Measurements from ENCODE around the gene TNFRSF17. TPM values are rescaled to one million over a fixed set of nuclear protein-coding genes. Genes with fewer than 3 reads are reported as not detected.

TNFRSF17 gene
- total and polyA plus RNA-seq, 2 donors (not counting 3 experiments of a cell fraction or from before 2014, with no cell fraction given) = not detected

DNA sequence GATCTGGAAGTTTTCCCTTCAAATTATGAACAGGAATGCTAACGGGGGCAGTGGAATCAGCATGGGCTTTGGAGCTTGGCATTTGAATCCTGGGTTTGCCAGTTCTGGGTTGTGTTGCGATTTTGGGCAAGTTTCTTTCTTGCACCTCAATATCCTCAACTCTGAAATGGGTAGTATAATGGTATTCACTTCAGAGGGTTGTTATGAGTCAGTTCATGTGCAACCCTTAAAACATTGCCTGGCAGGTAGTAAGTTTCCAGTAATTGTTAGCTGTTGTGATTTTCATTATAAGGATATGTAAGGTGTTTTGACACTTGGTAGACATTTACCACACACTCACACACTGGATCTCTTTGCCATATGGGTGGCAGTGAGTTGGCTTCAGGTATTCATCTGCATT, 44.9 kb downstream of the TNFRSF17 start:
- FAIRE-seq (no peak), DNase-seq (ENCODE audit: low read depth, low spot score) (no peak)
- no peaks in the 10 kb centered on the region for H3K79me2 ChIP-seq (ENCODE audit: control insufficient read depth, insufficient read depth, low read length)
- H3K4me3 ChIP-seq (replicated peaks in 1 of 3; ENCODE audit: insufficient read depth in 1 of 3, low read depth in 1 of 3, low read length in 3 of 3) = no peak overlapping the region
- POLR2A ChIA-PET = no interaction called here
- no peaks in the 10 kb centered on the region for H3K9me1 ChIP-seq (replicated peaks; ENCODE audit: control insufficient read depth, extremely low read depth, insufficient read depth, low read length)
- H3K4me1 ChIP-seq (ENCODE audit: control insufficient read depth, extremely low read depth, insufficient read depth, low read length) = no peaks in the 10 kb centered on the region
- H4K20me1 ChIP-seq (replicated peaks; ENCODE audit: control insufficient read depth, extremely low read depth, insufficient read depth, low read length) = no peaks in the 10 kb centered on the region
- dilution Hi-C loops (cut with MboI; ENCODE audit: extremely low pct_ligation_motif_present, low sequenced_read_pairs) (no loop called here), intact Hi-C loops (cut with micrococcal nuclease) (no loop called here)
- H3K9me3 ChIP-seq (replicated peaks; ENCODE audit: control insufficient read depth, insufficient read depth, low read length) = no peaks in the 10 kb centered on the region
- H3K9ac ChIP-seq (replicated peaks; ENCODE audit: extremely low read depth, insufficient read depth, low read length) = no peak overlapping the region
- H3K36me3 ChIP-seq (ENCODE audit: control insufficient read depth in 2 of 2, extremely low read depth in 1 of 2, insufficient read depth in 2 of 2, low read length in 2 of 2) = no peaks in the 10 kb centered on the region
- no peak overlapping the region for H2AFZ ChIP-seq (ENCODE audit: low read depth, low read length)
- no peak overlapping the region for H3K27ac ChIP-seq (ENCODE audit: insufficient read depth, low read depth, low read length)
- no peak overlapping the region for H3K4me2 ChIP-seq (ENCODE audit: insufficient read depth, low read length)
- no TSS peak for BruUV-seq (replicated peaks)
- CTCF ChIA-PET = interaction anchor here (0.9 to 2.1 kb wide), 3 partner anchors 10 to 58 kb away, joined by 3 to 6 read pairs (median 4); no protein-coding TSS in a partner anchor
- H3K27me3 ChIP-seq (ENCODE audit: control insufficient read depth in 2 of 2, insufficient read depth in 2 of 2, low read length in 2 of 2) = no peaks in the 10 kb centered on the region
- TF ChIP-seq FOS (IDR thresholded peaks at IDR 0.05; ENCODE audit: borderline replicate concordance, insufficient read depth, low read length) (no peak), MYC (IDR thresholded peaks at IDR 0.05; ENCODE audit: low read depth, low read length) (no peak), JUN (IDR thresholded peaks at IDR 0.05; ENCODE audit: borderline replicate concordance, insufficient read depth, insufficient read length, low read depth) (no peak), GATA2 (IDR thresholded peaks at IDR 0.05; ENCODE audit: insufficient read depth, insufficient read length, low read depth, low read length) (no peak)
- TF ChIP-seq, protein P1, sequence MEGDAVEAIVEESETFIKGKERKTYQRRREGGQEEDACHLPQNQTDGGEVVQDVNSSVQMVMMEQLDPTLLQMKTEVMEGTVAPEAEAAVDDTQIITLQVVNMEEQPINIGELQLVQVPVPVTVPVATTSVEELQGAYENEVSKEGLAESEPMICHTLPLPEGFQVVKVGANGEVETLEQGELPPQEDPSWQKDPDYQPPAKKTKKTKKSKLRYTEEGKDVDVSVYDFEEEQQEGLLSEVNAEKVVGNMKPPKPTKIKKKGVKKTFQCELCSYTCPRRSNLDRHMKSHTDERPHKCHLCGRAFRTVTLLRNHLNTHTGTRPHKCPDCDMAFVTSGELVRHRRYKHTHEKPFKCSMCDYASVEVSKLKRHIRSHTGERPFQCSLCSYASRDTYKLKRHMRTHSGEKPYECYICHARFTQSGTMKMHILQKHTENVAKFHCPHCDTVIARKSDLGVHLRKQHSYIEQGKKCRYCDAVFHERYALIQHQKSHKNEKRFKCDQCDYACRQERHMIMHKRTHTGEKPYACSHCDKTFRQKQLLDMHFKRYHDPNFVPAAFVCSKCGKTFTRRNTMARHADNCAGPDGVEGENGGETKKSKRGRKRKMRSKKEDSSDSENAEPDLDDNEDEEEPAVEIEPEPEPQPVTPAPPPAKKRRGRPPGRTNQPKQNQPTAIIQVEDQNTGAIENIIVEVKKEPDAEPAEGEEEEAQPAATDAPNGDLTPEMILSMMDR (IDR thresholded peaks at IDR 0.05; ENCODE audit: extremely low read depth in 1 of 2, insufficient read depth in 1 of 2, low read depth in 1 of 2, low read length in 2 of 2) = no peak
